ENCODE measurements around the gene DNAH9. TPM values are rescaled to one million over a fixed set of nuclear protein-coding genes. Genes with fewer than 3 reads are reported as not detected.

DNAH9 gene
- 1 to 10 TPM in 1 of 10 donors, under 1 TPM in 9; 0.44 to 1.1 (median 0.76) TPM for polyA plus RNA-seq (ENCODE audit: insufficient read length in 10 of 10)
- long read RNA-seq, donor 1, result 0 reads
- long read RNA-seq, donor 2, result 0 reads
- long read RNA-seq, donor 3, result 0 reads
- long read RNA-seq, donor 4, result 0 reads
- long read RNA-seq, donor 5, result 0 reads
- long read RNA-seq, donor 6, result 0 reads
- long read RNA-seq, donor 7, result 0 reads
- long read RNA-seq, donor 8, result 0 reads
- long read RNA-seq, donor 9, result 0 reads

DNA sequence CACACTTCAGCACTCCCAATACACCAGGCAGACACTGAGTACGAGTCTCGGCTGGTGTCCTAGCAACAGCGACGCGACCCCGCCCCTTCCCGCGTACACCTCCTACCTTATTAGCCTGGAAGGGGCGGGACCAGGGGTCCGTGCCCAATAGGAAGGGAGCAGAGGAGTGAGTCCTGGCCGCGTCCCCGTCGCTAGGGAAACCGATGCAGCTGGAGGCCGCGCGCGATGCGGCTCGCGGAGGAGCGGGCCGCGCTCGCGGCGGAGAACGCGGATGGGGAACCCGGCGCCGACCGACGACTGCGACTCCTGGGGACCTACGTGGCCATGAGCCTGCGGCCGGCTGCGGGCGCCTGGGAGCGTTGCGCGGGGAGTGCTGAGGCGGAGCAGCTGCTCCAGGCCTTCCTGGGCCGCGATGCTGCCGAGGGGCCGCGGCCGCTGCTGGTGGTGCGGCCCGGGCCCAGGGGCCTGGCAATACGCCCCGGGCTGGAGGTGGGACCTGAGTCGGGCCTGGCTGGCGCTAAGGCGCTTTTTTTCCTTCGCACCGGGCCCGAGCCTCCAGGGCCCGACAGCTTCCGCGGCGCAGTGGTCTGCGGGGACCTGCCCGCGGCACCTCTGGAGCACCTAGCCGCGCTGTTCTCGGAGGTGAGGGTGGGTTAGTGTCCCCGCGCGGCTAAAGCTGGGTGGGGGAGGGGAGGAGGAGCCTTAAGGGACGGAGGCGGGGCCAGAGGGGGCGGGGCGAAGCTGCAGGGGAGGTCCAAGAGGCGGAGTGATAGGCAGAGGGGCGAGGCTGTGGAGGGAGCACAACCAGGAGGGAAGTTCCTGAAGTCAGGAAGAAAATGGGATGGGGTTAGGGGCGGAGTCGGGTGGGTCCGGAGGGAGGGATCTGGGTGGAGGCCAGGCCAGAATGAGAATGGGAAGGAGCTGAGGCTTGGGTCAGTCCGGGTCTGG is at the start of gene DNAH9:
DNAH9 (plus strand) TSS at position 197 of the 948 bp plus-strand sequence; CDS start at position 226, 29 bp downstream.
- DNase-seq, result peak; percentile 83 to 97 (median 95)

DNA sequence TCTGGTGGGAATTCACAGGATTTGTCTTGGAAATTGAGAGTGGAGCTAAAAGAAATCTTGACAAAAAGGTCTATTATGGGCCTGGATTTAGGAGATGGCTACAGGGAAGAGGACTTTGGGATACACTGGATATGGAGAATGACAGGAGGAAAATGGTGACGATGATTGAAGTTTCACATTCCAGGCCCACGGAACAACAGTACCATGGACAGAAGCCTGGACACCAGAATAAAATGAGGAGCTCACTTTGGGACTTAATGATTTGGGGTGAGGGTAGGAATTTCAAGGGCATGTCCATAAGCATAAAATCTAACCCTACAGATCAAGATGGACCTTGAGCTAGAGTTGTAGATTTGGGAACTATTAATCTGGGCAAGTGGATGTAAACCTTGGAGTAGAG is 47.8 kb upstream of the DNAH9 start:
- DNase-seq, result no peak

- DNase-seq, result no peak
Measured at GRCh38 chr17:11551442-11551841, 46.8 kb upstream of the DNAH9 start.

GRCh38 chr17:11553135-11553534 is 45.1 kb upstream of the DNAH9 start:
- no peak for DNase-seq

DNA sequence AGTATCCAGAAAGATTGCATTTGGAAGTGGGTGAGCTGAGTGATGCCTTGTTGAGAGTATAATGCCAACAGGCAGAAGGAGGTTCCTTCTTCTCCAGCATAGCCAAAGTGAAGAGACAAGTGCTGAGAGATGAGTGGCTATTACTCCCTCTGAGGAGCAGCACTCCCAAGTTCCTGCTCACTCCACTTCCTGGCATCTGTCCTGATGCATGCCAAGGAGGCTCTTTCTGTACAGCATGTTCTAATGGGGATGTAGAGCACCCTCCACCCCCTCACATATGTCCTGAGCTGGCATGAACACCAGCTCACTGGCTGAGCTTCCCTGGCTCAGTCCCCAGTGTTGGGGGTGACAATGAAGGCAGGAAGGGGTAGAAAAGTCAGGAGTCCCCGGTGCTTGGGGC is 44.2 kb upstream of the DNAH9 start:
- no peak for DNase-seq

GRCh38 chr17:11554542-11554941 is 43.7 kb upstream of the DNAH9 start:
- no peak for DNase-seq

DNA sequence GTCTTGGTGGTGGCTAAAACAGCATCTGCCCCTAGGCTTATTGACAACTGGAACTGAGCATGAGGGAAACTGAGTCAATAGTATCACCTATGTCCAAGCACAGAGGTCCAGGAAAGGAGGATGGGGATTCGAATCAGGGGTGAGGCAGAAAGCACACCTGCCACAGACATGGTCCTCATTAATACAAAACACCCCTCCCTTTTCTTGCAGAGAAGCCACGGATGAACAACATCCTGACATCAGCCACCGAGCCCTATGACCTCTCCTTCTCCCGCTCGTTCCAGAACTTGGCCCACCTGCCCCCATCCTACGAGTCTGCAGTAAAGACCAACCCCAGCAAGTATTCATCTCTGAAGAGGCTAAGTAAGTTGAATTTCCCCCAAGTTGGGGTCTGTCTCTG is 42.7 kb upstream of the DNAH9 start:
- no peak for DNase-seq

DNA sequence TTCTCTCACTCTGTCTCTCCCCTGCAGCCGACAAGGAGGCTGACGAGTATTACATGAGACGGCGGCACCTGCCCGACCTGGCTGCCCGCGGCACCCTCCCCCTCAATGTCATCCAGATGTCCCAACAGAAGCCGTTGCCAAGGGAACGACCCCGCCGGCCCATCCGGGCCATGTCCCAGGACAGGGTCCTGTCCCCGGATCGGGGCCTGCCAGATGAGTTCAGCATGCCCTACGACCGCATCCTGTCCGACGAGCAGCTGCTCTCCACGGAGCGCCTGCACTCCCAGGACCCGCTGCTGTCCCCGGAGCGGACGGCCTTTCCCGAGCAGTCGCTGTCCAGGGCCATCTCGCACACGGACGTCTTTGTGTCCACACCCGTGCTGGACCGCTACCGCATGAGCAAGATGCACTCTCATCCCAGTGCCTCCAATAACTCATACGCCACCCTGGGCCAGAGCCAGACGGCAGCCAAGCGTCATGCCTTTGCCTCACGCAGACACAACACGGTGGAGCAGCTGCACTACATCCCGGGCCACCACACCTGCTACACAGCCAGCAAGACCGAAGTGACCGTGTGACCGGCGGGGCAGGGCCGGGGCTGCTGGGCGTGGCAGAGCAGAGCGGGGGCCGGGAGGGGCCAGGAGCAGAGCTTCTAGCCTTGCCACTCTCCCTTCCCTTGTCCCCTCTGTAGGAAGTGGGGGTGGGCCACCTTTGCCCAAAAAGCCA is 40.4 kb upstream of the DNAH9 start:
- peak in 2 of 3 donors; percentile 16 to 20 for DNase-seq

- no peak for DNase-seq
Measured at GRCh38 chr17:11558681-11559234, 39.5 kb upstream of the DNAH9 start.

DNA sequence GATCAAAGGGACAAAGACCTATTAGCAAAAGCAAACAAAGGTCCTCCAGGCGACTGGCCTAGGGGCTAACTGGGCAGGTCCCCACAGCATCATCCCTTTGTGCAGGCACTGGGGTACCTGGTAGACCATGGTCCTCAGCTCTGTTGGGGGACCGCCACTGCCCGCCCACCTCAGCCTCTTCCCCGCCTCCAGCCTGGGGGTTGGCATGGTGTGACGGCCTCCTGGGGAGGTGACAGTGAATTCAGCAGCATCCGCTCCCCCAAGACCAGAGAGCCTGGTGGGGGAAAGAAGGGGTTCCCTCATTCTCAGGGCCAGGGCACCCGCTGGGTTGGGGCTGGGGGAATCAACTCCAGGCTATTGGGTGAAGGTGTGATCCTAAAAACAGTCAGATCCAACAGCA is 38.7 kb upstream of the DNAH9 start:
- no peak for DNase-seq

DNA sequence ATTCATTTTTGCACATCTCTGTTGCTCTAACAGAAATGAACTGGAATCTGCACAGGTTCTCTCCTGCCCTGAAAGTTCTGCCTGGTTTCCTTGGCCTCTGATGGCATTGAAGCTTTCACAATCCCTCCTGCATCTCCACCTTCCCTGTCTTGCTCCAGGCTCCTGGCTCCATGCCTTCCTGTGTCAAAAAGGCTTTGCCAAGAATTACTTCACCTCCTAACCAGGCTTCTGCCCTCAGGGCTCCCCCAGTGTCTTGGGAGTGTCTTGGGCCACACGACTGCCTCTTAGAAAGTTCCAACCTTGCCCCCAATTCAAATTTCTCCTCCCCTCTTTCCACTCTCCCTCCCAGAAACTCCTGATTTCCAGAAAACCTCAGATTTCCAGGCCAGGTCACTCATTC is 37.0 kb upstream of the DNAH9 start:
- no peak for DNase-seq

DNA sequence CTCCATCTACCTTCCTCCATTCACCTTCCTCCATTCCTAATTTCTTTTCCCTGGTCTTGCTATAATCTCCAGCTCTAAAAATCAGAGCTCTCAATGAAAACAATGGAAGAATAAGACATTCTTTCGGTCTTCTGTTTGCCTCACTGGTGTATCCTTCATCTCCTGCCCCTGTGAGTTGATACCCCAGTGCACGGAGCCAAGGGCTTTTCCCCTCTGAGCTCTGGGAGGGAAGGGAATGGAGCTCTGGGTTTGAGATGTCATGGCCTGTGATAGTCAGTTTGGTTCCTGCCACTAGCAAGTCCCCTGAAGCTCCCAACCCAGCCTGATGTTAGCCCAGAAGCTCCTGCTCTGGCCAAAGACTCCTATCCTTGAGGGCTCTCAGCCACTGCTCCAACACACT is 36.6 kb upstream of the DNAH9 start:
- DNase-seq, result no peak

DNA sequence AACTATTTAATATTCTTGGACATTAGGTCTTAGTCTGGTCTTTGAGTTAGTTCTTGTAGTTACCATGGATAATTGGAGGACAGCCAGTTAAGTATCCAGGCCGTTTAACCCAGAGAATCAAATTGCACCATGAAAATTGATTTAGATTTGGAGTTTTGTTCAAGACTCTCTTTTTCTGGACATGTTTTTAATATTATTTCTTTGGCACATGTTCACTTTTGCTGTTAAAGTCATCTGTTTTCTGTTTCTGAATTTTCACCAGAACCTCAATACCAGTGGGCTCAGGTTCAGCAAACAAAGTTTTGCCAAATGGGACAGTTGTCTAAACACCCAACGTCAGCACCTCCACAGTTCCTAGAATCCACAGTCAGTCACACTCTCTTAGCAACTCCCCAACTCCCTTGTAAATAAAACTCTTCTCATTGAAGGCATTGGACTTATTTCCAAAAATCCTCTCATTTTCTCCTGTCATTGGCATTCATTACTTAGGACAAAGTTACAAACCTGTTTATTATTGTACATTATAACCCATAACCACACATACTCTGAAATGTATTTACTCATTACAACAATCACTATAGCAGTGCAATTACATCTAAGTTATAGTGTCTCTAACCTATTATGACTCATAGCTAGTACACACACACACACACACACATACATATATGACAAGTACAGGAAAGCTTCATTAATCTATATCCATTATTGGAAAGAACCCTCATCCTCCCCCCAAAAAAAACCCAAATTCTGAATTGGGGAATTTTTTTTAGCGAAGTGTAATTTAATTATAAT is 33.5 kb upstream of the DNAH9 start:
- DNase-seq, result peak; percentile 78 to 96 (median 92)

GRCh38 chr17:11565591-11565990 is 32.7 kb upstream of the DNAH9 start:
- peak in 2 of 3 donors; percentile 27 to 45 for DNase-seq

- peak in 2 of 3 donors; percentile 52 to 87 for DNase-seq
Measured at GRCh38 chr17:11578998-11579397, 19.3 kb upstream of the DNAH9 start.

GRCh38 chr17:11580677-11581076 is 17.6 kb upstream of the DNAH9 start:
- DNase-seq, result no peak

DNA sequence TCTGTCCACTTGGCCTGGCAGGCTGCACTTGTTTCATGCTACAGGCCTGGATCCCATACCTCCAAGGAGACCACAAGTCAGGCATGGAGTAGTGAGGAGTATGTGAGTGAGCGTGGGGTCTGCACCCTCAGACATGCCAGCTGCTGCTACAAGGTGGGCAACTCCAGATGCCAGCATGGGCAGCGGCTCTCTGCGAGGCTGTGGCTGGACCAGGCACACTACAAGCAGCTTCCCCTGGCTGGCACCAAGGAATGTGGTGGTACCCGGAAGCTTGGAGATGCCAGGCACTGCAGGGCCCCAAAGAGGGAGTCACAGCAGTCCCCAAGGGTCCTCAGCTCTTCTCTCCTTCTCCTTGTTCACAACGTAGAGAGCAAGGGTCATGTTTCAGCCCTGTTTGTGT is 16.1 kb upstream of the DNAH9 start:
- no peak for DNase-seq

DNA sequence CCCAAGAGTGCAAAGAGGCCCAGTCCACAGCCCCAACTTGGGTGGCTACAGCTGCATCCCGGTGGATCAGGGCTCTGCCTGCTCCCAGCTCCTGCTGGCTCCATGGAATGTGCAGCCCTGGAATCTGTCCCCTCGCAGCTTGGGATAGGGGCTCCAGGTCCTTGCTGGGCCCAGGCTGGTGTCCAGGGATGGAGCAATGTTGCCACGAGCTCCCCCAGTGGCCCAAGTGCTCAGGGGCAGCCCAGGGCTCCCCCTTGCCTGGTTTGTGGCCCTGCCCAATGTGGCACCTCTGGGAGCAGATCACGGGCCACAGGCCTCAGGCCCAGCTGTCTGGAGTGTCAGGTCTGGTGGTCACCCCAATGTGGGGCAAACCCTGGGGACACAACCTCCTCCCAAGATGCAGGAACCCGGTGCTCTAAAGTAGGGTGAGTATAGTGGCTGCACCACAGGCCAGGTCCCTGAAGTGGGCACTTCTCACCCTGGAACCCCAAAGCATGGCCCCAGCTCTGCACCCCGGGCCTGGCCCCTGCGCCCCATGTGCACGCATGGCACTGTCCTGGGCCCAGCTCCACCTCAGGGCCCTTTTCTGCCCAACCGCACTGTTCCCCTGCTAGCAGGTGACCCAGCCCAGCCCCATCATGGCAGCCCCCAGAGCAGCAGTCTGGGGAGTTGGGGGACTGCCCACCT is 14.8 kb upstream of the DNAH9 start:
- DNase-seq, result no peak

GRCh38 chr17:11589716-11590115 is 8.6 kb upstream of the DNAH9 start:
- no peak for DNase-seq

- DNase-seq, result no peak
Measured at GRCh38 chr17:11601661-11602060, 3.4 kb downstream of the DNAH9 start.

- peak; percentile 53 to 87 (median 74) for DNase-seq
Measured at GRCh38 chr17:11608396-11608795, 10.1 kb downstream of the DNAH9 start.

Data from muscle of back (tissue), 13 donors.